ACHN (cell line): ENCODE results near the gene LDOC1.
"Not testable (repeated sequence)": the region's sequence is repeated elsewhere in the genome, so short reads cannot be mapped to it uniquely, and the experiment has no call there.

Experiments
- DNase-seq: peaks from one replicate; pipeline ENCODE4 v3.0.0-alpha.2; 2015
- in situ Hi-C: cut with HindIII; loops from 2 replicates; pipeline ENCODE4 v1.10.0; 2017; ENCODE audit warnings: low sequenced_read_pairs, low pct_ligation_motif_present, low pct_unique_long_range_greater_than_20kb

LDOC1 gene

DNA sequence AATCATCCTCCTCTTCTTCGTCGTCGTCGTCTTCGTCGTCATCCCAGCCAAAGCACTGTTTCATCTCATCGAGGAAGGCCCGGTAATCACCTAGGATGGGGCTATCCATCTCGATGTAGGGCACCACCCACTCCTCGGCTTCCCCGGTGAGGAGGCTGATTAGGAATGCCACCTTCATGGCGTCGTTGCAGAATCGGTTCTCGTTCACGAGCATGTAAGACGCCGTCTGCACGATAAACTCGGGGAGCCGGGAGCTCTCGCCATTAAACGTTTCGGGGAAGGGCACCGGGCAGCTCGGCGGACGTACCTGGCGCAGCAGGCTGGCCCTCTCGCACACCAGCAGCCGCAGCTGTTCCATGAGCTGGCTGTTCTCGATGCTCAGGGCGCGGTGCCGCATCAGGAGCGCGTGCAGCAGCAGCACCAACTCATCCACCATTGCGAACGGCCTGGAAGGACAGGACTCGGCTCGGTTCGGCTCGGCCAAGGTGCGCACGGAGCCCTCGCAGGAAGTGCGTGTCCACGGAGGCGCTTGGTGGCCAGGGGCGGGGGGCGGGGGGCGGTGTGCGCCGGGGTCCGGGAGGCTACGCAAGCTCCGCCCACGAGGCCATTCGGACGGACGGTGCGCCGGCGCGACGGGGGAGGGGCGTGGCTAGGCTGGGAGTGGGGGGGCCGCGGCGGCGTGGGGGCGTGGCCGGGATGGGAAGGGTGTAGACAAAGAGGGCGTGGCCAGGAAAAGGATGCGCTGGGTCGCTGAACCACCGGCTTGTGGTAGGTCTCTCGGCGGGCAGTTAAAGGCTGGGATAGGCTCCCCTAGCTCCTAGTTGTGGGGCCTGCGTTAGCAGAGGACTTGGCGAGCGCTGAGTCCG lies at the start of gene LDOC1:
LDOC1 (minus strand) TSS at position 544 of the 866 bp plus-strand sequence; CDS start at position 436, 108 bp downstream.
- in situ Hi-C loops = no loop called here
- DNase-seq = peak; percentile 71

DNA sequence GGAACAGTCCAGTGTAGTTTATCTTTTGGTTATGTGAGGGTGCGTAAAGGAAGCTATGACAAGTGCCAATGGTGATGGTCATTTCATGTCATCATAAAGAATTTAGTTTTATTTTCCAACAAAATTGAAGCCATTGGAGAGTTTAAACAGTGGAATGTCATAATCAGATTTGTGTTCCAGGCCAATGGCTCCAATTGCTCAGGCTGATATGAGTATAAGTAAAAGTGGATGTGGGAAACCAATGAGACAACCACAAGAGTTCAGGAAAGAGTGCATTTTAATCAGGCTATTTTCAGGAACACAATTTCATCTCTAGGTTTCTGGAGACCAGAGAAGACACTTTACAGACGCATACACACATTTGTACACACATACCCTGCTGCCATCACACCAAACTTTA lies 44.7 kb upstream of the LDOC1 start:
- no peak for DNase-seq
- in situ Hi-C loops = no loop called here

DNA sequence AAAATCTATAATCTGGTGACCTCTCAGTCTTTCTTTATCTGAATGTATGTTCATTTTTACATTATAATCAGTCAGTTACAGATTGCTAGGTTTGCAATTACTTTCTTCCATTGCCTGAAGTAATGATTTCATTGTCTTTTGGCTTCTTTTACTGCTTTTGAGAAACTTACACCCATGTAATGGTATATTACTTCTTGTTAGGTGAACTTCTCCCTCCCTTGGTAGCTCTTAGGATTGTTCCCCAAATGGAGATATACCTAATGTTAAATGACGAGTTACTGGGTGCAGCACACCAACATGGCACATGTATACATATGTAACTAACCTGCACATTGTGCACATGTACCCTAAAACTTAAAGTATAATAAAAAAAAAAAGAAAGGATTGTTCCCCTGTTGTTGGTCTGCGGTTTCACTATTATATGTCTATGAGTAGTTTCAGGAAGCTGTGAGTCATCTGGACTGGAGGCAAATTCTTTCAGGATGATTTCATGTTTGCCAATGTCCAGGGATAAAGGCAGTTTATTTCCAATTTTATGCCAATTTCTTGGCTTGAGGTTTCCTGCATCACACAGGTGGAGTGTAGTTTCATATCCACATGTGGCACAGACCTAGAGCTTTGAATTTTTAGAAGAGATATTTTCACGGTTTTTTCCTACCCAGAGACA lies 43.5 kb upstream of the LDOC1 start:
- peak; percentile 67 for DNase-seq
- in situ Hi-C loops = no loop called here

DNA sequence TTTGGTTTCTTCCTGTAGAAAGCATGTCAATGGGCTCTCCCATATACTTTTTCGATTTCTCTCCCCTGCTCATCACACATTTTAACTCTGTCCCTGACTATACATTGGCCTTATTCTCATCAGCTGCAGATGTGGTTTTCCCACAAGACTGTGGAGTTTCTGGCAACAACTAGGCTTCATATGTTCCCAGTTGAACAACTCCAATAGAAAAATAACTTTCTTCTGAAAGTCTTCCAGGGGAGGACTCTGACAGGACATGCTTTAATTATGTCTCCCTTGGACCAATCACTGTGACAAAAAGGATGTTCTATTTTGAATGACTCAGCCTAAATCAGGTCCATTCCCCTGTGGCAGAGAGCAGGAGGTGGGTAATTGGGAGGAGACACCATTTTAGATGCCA lies 37.3 kb upstream of the LDOC1 start:
- in situ Hi-C loops = no loop called here
- no peak for DNase-seq

DNA sequence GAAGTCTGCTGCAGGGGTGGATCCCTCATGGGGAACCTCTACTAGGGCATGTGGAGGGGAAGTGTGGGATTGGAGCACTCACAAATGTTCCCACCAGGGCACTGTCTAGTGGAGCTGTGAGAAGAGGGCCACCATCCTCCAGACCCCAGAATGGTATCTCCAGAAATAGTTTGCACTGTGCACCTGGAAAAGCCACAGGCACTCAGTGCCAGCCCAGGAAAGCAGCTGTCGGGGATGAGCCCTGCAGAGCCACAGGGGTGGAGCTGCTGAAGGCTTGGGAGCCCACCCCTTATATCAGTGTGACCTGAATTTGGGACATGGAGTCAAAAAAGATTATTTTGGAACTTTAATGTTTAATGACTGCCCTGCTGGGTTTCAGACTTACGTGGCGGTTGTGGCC lies 25.0 kb upstream of the LDOC1 start:
- no peak for DNase-seq

DNA sequence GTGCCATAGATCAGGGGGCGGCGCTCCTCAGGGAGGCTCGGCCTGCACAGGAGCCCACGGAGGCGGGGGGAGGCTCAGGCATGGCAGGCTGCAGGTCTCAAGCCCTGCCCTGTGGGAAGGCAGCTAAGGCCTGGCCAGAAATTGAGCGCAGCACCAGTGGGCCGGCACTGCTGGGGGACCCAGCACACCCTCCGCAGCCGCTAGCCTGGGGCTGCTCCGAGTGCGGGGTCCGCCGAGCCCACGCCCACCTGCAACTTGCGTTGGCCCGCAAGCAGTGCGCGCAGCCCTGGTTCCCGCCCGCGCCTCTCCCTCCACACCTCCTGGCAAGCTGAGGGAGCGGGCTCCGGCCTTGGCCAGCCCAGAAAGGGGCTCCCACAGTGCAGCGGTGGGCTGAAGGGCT lies 11.6 kb upstream of the LDOC1 start:
- DNase-seq, in situ Hi-C loops: not testable (repeated sequence)

More for the DNA sequence above, 25.0 kb upstream of the LDOC1 start:
- in situ Hi-C loops = no loop called here

DNA sequence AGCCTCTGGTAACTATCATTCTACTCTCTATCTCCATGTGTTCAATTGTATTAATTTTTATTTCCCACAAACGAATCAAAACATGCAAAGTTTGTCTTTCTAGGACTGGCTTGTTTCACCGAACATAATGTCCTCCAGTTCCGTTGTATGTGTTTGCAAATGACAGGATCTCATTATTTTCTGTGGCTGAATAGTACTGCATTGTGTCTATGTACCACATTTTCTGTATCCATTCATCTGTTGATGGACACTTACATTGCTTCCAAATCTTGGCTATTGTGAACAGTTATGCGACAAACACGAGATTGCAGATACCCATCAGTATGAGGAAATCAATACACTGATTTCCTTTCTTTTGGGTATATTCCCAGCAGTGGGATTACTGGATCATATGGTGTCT lies 8.4 kb upstream of the LDOC1 start:
- in situ Hi-C loops = no loop called here
- DNase-seq = no peak

DNA sequence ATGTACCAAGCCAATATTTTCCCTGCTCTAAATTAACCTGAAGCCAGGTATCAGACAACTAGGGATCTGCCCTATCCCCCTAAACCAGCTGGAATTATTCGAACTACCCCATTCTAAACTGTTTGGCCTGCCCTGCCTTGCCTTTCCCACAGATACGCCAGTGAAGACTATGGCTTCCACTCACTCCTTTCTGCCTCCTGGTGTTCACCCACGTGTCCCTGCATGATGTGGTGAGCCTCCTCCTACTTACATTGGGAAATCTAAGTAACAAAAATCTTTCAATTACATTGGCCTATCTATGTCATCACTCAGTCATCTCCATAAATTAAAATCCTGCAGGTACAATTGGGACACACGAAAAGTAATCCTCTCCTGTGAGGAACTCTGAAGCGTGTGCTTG lies 6.1 kb upstream of the LDOC1 start:
- in situ Hi-C loops = no loop called here
- no peak for DNase-seq

DNA sequence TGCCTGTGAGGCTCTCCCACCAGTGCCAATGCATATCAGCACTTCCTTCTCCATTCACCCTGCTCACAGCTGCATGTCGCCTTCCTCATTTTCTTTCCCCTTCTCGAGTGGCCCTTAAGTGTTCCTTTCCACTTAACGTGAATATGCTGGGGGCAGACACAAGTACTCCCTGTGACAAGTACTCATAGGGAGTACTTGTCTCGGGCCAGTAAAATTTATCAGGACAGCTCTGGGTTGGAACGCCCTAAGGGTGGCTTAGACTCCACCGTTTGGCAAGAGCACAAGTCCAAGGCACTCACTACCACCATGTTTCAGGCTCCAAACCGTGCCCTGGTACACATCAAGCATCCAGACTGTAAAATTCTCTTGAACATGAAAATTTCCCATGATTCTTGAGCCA lies 3.9 kb upstream of the LDOC1 start:
- no peak for DNase-seq
- in situ Hi-C loops = no loop called here

DNA sequence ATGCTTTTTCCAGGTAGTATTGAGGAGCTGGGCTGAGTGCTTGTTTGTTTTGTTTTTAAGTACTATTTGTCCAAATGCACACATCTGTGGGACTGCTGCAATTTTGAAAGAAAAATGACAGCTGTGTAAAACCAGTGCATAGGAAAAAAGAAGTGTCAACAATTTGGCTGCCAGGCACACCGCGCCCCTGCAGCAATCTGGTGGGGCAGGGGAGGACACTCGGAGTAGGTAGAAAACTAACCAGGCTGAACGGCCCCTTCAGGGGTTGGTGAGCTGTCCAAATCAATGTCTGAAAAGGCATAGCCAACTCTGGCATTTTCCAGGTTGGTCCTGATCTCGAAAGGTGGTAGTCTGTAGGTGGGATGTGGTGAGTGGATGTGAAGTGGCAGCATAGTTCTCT lies 1.1 kb downstream of the LDOC1 start:
- in situ Hi-C loops = no loop called here
- no peak for DNase-seq

DNA sequence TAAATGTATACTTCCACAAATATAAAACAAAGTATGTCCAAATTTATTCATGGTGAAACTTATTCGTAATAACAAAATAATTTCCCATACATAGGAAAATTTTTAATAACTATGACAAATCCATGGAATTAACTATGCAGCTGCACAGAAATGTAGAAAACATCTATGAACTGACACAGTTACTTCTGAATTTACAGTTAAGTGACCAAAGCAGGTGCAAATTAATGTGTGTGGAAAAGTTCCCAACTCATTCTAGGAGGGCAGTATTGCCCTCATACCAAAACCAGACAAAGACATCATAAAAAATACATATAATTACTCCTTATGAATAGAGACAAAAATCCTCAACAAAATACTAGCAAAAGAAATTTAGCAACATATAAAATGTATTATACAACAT lies 12.5 kb downstream of the LDOC1 start:
- DNase-seq = no peak
- in situ Hi-C loops = no loop called here

DNA sequence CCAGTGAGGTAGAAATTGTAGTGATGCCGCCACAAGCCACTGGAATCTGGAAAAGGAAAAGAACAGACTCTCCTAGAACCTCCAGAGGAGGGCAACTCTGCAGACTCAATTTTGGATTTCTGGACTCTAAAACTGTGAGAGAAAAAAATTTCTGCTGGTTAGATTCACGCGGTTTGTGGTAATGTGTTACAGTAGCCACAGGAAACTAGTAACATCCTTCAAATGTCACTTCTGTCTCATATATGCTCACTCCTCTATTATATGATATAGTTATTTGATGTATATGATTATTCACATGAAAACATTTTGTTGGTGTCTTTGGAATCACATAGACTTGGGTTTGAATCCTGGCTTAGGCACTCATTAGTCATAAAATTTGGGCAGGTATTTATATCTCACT lies 18.8 kb downstream of the LDOC1 start:
- in situ Hi-C loops = no loop called here
- no peak for DNase-seq

DNA sequence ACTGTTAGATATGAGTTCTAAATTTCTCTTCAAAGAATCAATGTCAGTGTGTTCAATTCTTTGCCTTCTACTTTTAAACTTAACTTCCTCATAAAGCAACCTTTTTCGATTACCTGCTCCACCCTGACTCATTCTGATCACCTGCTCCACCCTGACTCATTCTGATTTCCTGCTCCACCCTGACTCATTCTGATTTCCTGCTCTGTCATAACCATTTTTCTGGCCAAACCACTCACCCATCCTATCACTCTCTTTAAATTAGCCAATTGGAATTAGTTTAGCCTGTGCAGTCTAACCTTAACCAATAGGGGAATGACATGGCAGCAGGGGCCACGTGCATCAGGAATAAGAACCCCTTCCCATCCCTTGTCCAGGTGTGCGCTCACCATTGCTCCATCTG lies 21.7 kb downstream of the LDOC1 start:
- DNase-seq, in situ Hi-C loops: not testable (repeated sequence)

DNA sequence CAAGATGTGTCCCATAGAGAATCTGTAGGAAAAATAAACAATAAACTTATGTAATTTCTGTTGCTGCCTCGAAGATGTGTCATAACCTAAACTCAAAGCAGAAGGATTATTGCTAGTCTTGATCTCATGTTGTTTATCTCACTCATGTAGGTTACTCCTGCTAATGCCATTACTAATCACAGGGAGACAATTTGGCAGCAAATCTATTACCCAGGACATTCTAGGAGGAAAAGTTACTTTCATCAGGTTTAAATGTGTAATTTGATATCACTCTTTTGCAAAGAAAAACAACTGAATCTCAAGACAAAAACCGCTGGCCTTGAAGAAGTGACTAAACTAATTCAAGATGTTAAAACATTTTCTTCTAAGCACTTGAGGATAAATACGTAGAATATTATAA lies 34.0 kb downstream of the LDOC1 start:
- DNase-seq = no peak
- in situ Hi-C loops = no loop called here

DNA sequence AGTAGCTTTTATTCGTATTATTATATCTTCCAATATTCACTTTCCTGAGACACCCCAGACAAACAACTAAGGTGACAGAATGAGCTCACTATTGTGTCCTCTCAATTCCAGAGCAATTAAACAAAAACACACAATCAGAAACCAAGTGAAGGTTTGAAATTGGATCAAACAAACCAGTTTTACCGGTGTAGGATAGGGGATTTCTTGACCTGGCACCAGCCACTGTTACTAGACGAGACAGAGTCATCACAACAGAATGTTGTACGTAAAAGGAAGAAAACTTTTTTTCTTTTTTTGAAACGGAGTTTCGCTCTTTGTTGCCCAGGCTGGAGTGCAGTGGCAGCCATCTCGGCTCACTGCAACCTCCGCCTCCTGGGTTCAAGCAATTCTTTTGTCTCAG lies 43.7 kb downstream of the LDOC1 start:
- DNase-seq = no peak
- in situ Hi-C loops = no loop called here

DNA sequence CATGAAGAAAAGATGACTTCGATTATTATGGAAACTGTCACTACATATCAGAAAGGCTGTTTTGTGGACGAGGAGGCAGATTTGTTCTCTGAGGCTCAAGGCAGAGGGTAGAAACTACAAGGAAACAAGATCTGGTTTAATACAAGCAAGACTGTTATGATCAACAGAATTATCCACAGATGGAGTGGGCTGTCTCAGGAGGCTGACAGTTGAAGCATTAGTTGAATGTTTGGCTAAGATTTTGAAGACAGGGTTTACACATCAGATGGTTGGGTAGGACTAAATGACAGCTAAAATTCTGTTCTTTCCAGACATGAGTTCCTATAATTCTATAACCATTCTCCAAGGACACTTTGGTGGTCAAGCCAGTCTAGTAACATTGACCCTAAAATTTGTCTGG lies 49.8 kb downstream of the LDOC1 start:
- in situ Hi-C loops = no loop called here
- no peak for DNase-seq
